ENCODE results near the gene SETD3.

GRCh38 chr14:99422228-99423010, 58.2 kb downstream of the SETD3 start:
- no peak for TF ChIP-seq POLR2AphosphoS5 (IDR thresholded peaks at IDR 0.05; ENCODE audit: low read depth, low read length)
- TF ChIP-seq TAF1 (IDR thresholded peaks at IDR 0.05; ENCODE audit: borderline replicate concordance, insufficient read depth, low read length): no peak
- TF ChIP-seq FOXP2 (optimal IDR thresholded peaks at IDR 0.05; ENCODE audit: borderline replicate concordance, extremely low read depth, extremely low read length, insufficient read depth): no peak
- TF ChIP-seq REST (IDR thresholded peaks at IDR 0.05; ENCODE audit: insufficient read depth in 1 of 2, low read depth in 2 of 2, low read length in 2 of 2): no peak

All from PFSK-1 (cell line).